Panc1 (cell line): ENCODE results near the gene TFF1. TPM values are rescaled to one million over a fixed set of nuclear protein-coding genes. Genes with fewer than 3 reads are reported as not detected.

Experiments used
- ATAC-seq: fragments of 200-7000 bp; cut with Tn5 transposase; 2 replicates; pipeline ENCODE4 v1.9.1; 2020; ENCODE audit warnings: mild to moderate bottlenecking, moderate library complexity
- BruUV-seq: library from RNA; stranded (reverse); fragments of 400-500 nt; replicated peaks from 2 replicates; lab custom pipeline; 2021; lab: Mats Ljungman, UMichigan
- CTCF ChIA-PET: fragments of 300-600 bp; sonication (Branson Sonifier 250); formaldehyde crosslinking; loops from one replicate; lab custom pipeline; 2022; ENCODE audit warnings: antibody characterized with exemption; lab: Charles Lee
- POLR2A ChIA-PET: fragments of 300-600 bp; sonication (Branson Sonifier 250); formaldehyde crosslinking; loops from one replicate; lab custom pipeline; 2022; ENCODE audit warnings: antibody characterized with exemption; lab: Charles Lee
- DNase-seq: peaks from one replicate; pipeline ENCODE4 v3.0.0-alpha.2; 2010; ENCODE audit warnings: low read depth, low spot score
- H3K27ac ChIP-seq: 2 replicates; pipeline ENCODE4 v1.5.1; 2011; ENCODE audit warnings: mild to moderate bottlenecking, low read length, inconsistent platforms
- H3K27me3 ChIP-seq: fragments of 200-500 bp; sonication (Bioruptor generic); 2 replicates; pipeline ENCODE4 v1.6.0; 2014; ENCODE audit warnings: low read length, inconsistent platforms; ENCODE audit not compliant: control insufficient read depth, insufficient read depth
- H3K36me3 ChIP-seq: fragments of 200-500 bp; sonication (Bioruptor generic); 2 replicates; pipeline ENCODE4 v1.5.1; 2014; ENCODE audit warnings: inconsistent platforms, mild to moderate bottlenecking, low read length, moderate library complexity; ENCODE audit not compliant: control insufficient read depth, insufficient read depth
- H3K4me1 ChIP-seq: 2 replicates; pipeline ENCODE4 v1.5.1; 2011; ENCODE audit warnings: inconsistent platforms, mild to moderate bottlenecking, low read length, moderate library complexity; ENCODE audit not compliant: control insufficient read depth, insufficient read depth
- H3K4me3 ChIP-seq, 2 experiments: 2 replicates each; pipeline ENCODE4 v1.5.1; 2011 to 2012; ENCODE audit warnings: low read depth in 2 of 2, low read length in 2 of 2, mild to moderate bottlenecking in 2 of 2, inconsistent platforms in 1 of 2, moderate library complexity in 1 of 2
- H3K9me3 ChIP-seq: fragments of 200-500 bp; sonication (Bioruptor generic); 2 replicates; pipeline ENCODE4 v1.5.1; 2014; ENCODE audit warnings: low read depth, mild to moderate bottlenecking, inconsistent platforms, low read length, moderate library complexity; ENCODE audit not compliant: control insufficient read depth, insufficient read depth
- CTCF ChIP-seq: fragments of 450-650 bp; IDR thresholded peaks from 2 replicates; pipeline ENCODE4 v1.5.1; 2017; ENCODE audit warnings: mild to moderate bottlenecking
- POLR2AphosphoS5 ChIP-seq: IDR thresholded peaks from 2 replicates; pipeline ENCODE4 v1.6.1; 2012; ENCODE audit warnings: mild to moderate bottlenecking, low read depth, low read length, moderate library complexity
- REST ChIP-seq, 2 experiments: IDR thresholded peaks; 2 replicates each; pipeline ENCODE4 v1.6.1; 2011 to 2012; ENCODE audit warnings: low read depth in 2 of 2, control low read depth in 1 of 2, low read length in 1 of 2, mild to moderate bottlenecking in 1 of 2, moderate library complexity in 1 of 2; ENCODE audit not compliant: insufficient read depth in 1 of 2
- SIN3A ChIP-seq: IDR thresholded peaks from 2 replicates; pipeline ENCODE4 v1.6.1; 2012; ENCODE audit warnings: low read depth, mild to moderate bottlenecking, low read length, moderate library complexity, borderline replicate concordance; ENCODE audit not compliant: insufficient read depth
- TCF7L2 ChIP-seq: IDR thresholded peaks from 2 replicates; pipeline ENCODE4 v1.6.1; 2011; ENCODE audit warnings: mild to moderate bottlenecking, low read depth, low read length, inconsistent platforms
- in situ Hi-C: cut with HindIII; loops from 2 replicates; pipeline ENCODE4 v1.10.0; 2016; ENCODE audit warnings: low sequenced_read_pairs, low pct_unique_long_range_greater_than_20kb
- intact Hi-C: fragments of 100-400 bp; cut with micrococcal nuclease; formaldehyde crosslinking; loops from one replicate; pipeline ENCODE4 v1.10.0; 2022; ENCODE audit not compliant: unreplicated experiment
- total RNA-seq: library from RNA; stranded (reverse); gene quantifications from one replicate; pipeline ENCODE4 v1.2.1, GENCODE V29; 2021; ENCODE audit not compliant: unreplicated experiment

TFF1 gene
- total RNA-seq, 1 experiment from 2014 or later = 0.36 TPM

GRCh38 chr21:42395302-42395701 lies 29.0 kb upstream of the TFF1 start:
- DNase-seq (no peak), ATAC-seq (no peak)
- no peak for TF ChIP-seq POLR2AphosphoS5
- no peak for TF ChIP-seq CTCF
- no peak for TF ChIP-seq TCF7L2
- no peak for TF ChIP-seq SIN3A
- Histone ChIP-seq H3K9me3 (no peaks in the 10 kb centered on the region), H3K27ac (no peak overlapping the region), H3K4me3 (no peak overlapping the region), H3K4me1 (no peaks in the 10 kb centered on the region), H3K36me3 (no peaks in the 10 kb centered on the region), H3K27me3 (no peaks in the 10 kb centered on the region; the same call in 1 of the 2 replicates)
- ChIA-PET POLR2A (no interaction called here), CTCF (no interaction called here)
- intact Hi-C loops (no loop called here), in situ Hi-C loops (no loop called here)
- no TSS peak for BruUV-seq

GRCh38 chr21:42393443-42393950 lies 27.2 kb upstream of the TFF1 start:
- Histone ChIP-seq H3K4me3 (no peak overlapping the region), H3K4me1 (no peaks in the 10 kb centered on the region), H3K27me3 (no peaks in the 10 kb centered on the region; the same call in 1 of the 2 replicates), H3K27ac (no peak overlapping the region), H3K36me3 (no peaks in the 10 kb centered on the region), H3K9me3 (no peaks in the 10 kb centered on the region)
- no peak for ATAC-seq
- ChIA-PET CTCF (no interaction called here), POLR2A (no interaction called here)
- no peak for DNase-seq
- TF ChIP-seq TCF7L2 (no peak), REST (IDR thresholded peaks at IDR 0.05; ENCODE audit: insufficient read depth in 1 of 2, low read depth in 2 of 2, low read length in 1 of 2) (no peak), CTCF (no peak), POLR2AphosphoS5 (no peak), SIN3A (no peak)
- in situ Hi-C loops = no loop called here
- no TSS peak for BruUV-seq
- intact Hi-C loops = no loop called here
